ENCODE data around the gene RPRD1A. TPM values are rescaled to one million over a fixed set of nuclear protein-coding genes. Genes with fewer than 3 reads are reported as not detected.

RPRD1A gene
- polyA plus RNA-seq, 1 donor = 52.2 TPM

DNA sequence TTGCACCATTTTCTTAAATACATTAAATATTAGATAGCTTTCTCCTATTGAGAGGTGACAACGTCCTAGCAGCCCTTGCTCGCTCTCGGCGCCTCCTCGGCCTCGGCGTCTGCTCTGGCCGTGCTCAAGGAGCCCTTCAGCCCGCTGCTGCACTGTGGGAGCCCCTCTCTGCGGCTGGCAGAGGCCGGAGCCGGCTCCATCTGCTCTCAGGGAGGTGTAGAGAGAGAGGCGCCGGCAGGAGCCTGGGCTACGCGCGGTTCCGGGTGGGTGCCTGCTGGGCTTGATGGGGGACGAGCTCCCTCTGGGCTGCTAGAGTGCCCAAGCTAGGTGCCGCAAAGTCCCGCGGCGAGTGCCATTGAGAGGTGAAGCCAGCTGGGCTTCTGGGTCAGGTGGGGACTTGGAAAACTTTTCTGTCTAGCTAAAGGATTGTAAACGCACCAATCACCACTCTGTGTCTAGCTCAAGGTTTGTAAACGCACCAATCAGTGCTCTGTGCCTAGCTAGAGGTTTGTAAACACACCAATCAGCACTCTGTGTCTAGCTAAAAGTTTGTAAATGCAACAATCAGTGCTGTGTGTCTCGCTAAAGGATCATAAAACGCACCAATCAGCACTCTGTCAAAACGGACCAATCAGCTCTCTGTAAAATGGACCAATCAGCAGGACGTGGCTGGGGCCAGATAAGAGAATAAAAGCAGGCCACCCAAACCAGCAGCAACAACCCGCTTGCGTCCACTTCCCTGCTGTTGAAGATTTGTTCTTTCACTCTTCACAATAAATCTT, 3.1 kb downstream of the RPRD1A start:
- DNase-seq = no peak
- H3K4me1 ChIP-seq (ENCODE audit: control insufficient read depth, insufficient read depth, low read length) = no peaks in the 10 kb centered on the region
- no peak overlapping the region for H3K27ac ChIP-seq (ENCODE audit: low read length)
- no peak overlapping the region for H3K4me3 ChIP-seq (ENCODE audit: low read length)
- peaks cover 4% of the 10 kb centered on the region for H3K9me3 ChIP-seq (ENCODE audit: control insufficient read depth, low read depth, low read length)
- H3K27me3 ChIP-seq (ENCODE audit: control insufficient read depth, insufficient read depth, low read length) = no peaks in the 10 kb centered on the region
- peaks cover 7% of the 10 kb centered on the region for H3K36me3 ChIP-seq (ENCODE audit: control insufficient read depth, insufficient read depth, low read length)
- WGBS (ENCODE audit: insufficient coverage, low lambda C conversion rate) = 80% methylated on average over 1 of the region's 31 CpGs

DNA sequence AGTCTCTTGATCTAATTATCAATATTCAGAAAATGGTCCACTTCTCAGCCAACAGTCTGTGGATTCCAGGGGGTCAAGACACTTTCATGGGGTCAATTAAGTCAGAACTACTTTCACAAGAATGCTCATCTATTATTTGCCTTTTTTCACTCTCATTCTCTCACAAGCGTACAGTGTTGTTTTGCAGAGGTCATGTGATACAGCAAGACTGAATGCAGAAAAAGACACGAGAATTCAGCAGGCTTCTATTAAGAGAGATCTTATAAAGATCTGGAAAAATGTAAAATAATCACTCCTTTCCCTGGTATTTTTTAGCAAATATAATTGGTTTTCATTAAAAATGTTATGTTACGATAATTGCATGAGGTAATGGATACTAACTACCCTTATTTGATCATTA, 8.7 kb downstream of the RPRD1A start:
- 92% methylated on average over 2 of the region's 3 CpGs for WGBS (ENCODE audit: insufficient coverage, low lambda C conversion rate)
- Histone ChIP-seq H3K4me3 (ENCODE audit: low read length) (no peak overlapping the region), H3K27ac (ENCODE audit: low read length) (no peak overlapping the region), H3K27me3 (ENCODE audit: control insufficient read depth, insufficient read depth, low read length) (no peaks in the 10 kb centered on the region), H3K9me3 (ENCODE audit: control insufficient read depth, low read depth, low read length) (no peaks in the 10 kb centered on the region), H3K4me1 (ENCODE audit: control insufficient read depth, insufficient read depth, low read length) (no peaks in the 10 kb centered on the region), H3K36me3 (ENCODE audit: control insufficient read depth, insufficient read depth, low read length) (peaks cover 2% of the 10 kb centered on the region)
- no peak for DNase-seq

DNA sequence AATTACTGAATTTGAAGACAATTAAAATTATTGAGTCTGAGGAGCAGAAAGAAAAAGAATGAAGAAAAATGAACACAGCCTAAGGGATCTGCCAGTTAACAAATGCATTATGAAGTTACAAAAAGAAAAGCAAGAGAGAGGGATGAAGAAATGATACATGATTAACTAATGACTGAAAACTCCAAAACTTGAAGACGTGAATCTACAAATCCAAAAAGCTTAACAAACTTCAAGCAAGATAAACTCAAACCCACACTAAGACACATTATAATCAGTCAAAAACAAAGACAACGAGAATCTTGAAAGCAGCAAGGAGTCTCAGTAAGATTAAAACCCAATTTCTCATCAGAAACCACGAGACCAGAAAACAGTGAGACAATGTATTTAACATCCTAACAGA, 15.6 kb downstream of the RPRD1A start:
- peaks cover 12% of the 10 kb centered on the region for H3K9me3 ChIP-seq (ENCODE audit: control insufficient read depth, low read depth, low read length)
- no peak overlapping the region for H3K27ac ChIP-seq (ENCODE audit: low read length)
- peaks cover 2% of the 10 kb centered on the region for H3K36me3 ChIP-seq (ENCODE audit: control insufficient read depth, insufficient read depth, low read length)
- no peaks in the 10 kb centered on the region for H3K4me1 ChIP-seq (ENCODE audit: control insufficient read depth, insufficient read depth, low read length)
- no peak for DNase-seq
- no peak overlapping the region for H3K4me3 ChIP-seq (ENCODE audit: low read length)
- no peaks in the 10 kb centered on the region for H3K27me3 ChIP-seq (ENCODE audit: control insufficient read depth, insufficient read depth, low read length)
- 100% methylated on average over 1 of the region's 3 CpGs for WGBS (ENCODE audit: insufficient coverage, low lambda C conversion rate)

DNA sequence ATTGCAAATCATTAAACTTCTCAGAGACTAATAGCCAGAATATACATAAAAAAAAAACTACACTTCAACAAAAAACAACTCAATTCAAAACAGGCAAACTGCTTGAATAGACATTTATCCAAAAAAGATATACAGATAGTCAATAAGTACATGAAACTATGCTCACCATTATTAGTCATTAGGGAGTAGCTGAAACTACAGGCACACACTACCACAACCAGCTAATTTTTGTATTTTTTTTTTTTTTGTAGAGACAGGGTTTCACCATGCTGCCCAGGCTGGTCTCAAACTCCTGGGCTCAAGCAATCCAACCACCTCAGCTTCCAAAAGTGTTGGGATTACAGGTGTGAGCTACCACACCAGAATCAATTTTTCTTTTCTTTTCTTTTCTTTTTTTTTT, 16.9 kb downstream of the RPRD1A start:
- no peak for DNase-seq
- Histone ChIP-seq H3K36me3 (ENCODE audit: control insufficient read depth, insufficient read depth, low read length) (peaks cover 2% of the 10 kb centered on the region), H3K9me3 (ENCODE audit: control insufficient read depth, low read depth, low read length) (peaks cover 12% of the 10 kb centered on the region), H3K4me1 (ENCODE audit: control insufficient read depth, insufficient read depth, low read length) (no peaks in the 10 kb centered on the region), H3K27ac (ENCODE audit: low read length) (no peak overlapping the region), H3K27me3 (ENCODE audit: control insufficient read depth, insufficient read depth, low read length) (no peaks in the 10 kb centered on the region), H3K4me3 (ENCODE audit: low read length) (no peak overlapping the region)

DNA sequence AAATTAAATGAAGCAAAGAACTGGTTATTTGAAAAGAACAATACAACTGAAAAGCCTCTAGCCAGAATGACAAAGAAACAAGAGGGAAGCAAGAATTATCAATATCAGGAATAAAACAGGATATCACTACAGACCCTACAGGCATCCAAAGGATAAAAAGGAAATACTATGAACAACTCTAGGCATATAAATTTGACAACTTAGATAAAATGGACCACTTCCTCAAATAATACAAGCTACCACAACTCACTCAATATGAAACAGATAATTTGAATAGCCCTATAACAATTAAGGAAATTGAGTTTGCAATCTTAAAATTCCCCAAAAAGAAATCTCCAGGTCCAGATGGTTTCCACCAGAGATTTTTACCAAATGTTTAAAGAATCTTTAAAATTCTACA, 19.8 kb downstream of the RPRD1A start:
- Histone ChIP-seq H3K36me3 (ENCODE audit: control insufficient read depth, insufficient read depth, low read length) (no peaks in the 10 kb centered on the region), H3K27ac (ENCODE audit: low read length) (no peak overlapping the region), H3K27me3 (ENCODE audit: control insufficient read depth, insufficient read depth, low read length) (no peaks in the 10 kb centered on the region), H3K9me3 (ENCODE audit: control insufficient read depth, low read depth, low read length) (peaks cover 12% of the 10 kb centered on the region), H3K4me3 (ENCODE audit: low read length) (no peak overlapping the region), H3K4me1 (ENCODE audit: control insufficient read depth, insufficient read depth, low read length) (no peaks in the 10 kb centered on the region)
- no peak for DNase-seq

DNA sequence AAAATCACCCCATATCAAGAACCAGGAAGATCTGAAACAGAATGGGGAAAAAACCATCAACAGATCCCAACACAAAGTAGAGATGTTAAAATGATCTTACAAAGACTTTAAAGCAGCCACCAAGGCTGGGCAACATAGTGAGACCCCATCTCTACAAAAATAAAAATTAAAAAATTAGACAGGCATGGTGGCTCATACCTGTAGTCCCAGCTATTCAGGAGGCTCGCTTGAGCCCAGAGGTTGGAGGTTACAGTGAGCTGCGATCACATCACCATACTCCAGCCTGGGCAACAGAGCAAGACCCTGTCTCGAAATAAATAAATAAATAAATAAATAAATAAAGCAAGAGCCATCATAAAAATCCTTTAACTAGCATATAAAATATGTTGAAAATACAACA, 20.5 kb downstream of the RPRD1A start:
- no CpG with 5 or more reads among the region's 3 CpGs for WGBS (ENCODE audit: insufficient coverage, low lambda C conversion rate)
- Histone ChIP-seq H3K4me3 (ENCODE audit: low read length) (no peak overlapping the region), H3K9me3 (ENCODE audit: control insufficient read depth, low read depth, low read length) (peaks cover 8% of the 10 kb centered on the region)

DNA sequence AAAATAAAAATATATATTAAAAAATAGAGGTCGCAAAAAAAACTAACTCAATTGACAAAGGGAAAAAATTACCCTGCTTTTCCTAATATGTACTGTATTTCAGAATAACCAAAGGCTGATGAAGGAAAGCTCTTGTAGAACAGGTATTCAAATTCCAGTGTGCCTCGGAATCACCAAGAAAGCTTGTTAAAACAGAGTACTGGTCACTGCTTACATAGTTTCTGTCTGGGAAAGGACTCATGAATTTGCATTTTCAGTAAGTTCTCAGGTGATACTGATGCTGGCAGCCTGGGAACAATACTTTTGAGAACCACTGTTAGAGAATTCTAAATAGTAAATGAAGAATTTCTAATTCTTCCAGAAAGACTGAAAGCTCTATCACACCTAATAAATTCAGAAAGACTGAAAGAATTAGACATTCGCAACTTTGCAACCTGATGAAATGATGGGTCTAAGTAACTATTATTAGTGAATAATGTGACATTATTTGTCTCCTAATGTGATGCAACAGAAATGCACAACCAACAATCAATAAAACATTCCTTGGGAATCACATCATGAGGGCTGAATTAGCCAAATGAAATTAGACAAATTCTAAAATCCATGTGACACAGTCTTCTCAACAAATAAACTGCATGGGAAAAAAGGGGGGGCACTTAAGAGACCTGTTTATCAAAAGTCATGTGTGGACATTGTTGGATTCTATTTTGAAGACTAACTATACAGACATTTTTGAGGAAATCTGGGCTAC, 21.9 kb downstream of the RPRD1A start:
- DNase-seq = no peak
- Histone ChIP-seq H3K4me1 (ENCODE audit: control insufficient read depth, insufficient read depth, low read length) (no peaks in the 10 kb centered on the region), H3K9me3 (ENCODE audit: control insufficient read depth, low read depth, low read length) (peaks cover 3% of the 10 kb centered on the region), H3K27me3 (ENCODE audit: control insufficient read depth, insufficient read depth, low read length) (no peaks in the 10 kb centered on the region), H3K27ac (ENCODE audit: low read length) (no peak overlapping the region), H3K4me3 (ENCODE audit: low read length) (no peak overlapping the region), H3K36me3 (ENCODE audit: control insufficient read depth, insufficient read depth, low read length) (no peaks in the 10 kb centered on the region)
- WGBS (ENCODE audit: insufficient coverage, low lambda C conversion rate) = 100% methylated on average over 1 of the region's 3 CpGs

More for the DNA sequence above, 20.5 kb downstream of the RPRD1A start:
- Histone ChIP-seq H3K27me3 (ENCODE audit: control insufficient read depth, insufficient read depth, low read length) (no peaks in the 10 kb centered on the region), H3K36me3 (ENCODE audit: control insufficient read depth, insufficient read depth, low read length) (no peaks in the 10 kb centered on the region), H3K4me1 (ENCODE audit: control insufficient read depth, insufficient read depth, low read length) (no peaks in the 10 kb centered on the region), H3K27ac (ENCODE audit: low read length) (no peak overlapping the region)
- no peak for DNase-seq

DNA sequence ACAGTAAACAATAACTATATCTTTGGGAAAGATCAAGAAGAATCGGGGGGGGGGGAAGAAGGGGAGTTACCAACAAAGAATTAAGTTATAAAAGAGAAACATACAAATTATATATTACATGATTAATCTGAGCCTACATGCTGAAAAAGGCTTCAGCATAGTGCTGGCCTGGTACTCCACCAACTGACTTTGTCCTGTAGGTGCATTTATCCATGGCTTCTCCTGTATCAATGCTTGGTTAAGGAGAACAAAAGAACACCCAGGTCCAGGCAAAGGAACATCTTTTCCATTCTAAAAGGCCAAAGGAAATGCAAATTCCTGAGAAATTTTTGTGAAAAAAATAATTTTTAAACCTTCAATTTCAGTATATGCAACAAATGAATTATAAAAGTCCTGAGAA, 24.2 kb downstream of the RPRD1A start:
- 100% methylated on average over 1 of the region's 1 CpG for WGBS (ENCODE audit: insufficient coverage, low lambda C conversion rate)
- no peak for DNase-seq
- no peak overlapping the region for H3K4me3 ChIP-seq (ENCODE audit: low read length)
- H3K27ac ChIP-seq (ENCODE audit: low read length) = no peak overlapping the region
- no peaks in the 10 kb centered on the region for H3K4me1 ChIP-seq (ENCODE audit: control insufficient read depth, insufficient read depth, low read length)
- peaks cover 3% of the 10 kb centered on the region for H3K36me3 ChIP-seq (ENCODE audit: control insufficient read depth, insufficient read depth, low read length)
- no peaks in the 10 kb centered on the region for H3K27me3 ChIP-seq (ENCODE audit: control insufficient read depth, insufficient read depth, low read length)
- H3K9me3 ChIP-seq (ENCODE audit: control insufficient read depth, low read depth, low read length) = peaks cover 11% of the 10 kb centered on the region

DNA sequence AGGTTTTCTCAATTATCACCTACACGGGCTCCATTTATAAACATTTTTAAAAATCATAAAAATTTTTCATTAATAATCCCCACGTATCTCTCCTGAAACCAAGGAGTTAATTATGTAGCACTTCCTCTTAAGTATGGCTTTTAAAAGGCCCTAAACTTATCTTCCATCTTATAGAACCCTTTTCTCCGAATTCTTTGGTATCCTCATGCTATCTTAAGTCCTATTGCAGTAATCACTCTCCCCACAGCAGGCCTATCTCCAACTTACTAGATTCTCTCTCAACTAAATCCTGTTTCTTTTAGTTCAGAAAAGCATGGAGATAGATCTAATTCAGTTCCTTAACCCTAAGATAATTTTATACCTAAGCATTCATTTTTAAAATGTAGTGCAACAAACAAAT, 26.2 kb downstream of the RPRD1A start:
- no peak overlapping the region for H3K4me3 ChIP-seq (ENCODE audit: low read length)
- H3K9me3 ChIP-seq (ENCODE audit: control insufficient read depth, low read depth, low read length) = peaks cover 12% of the 10 kb centered on the region
- 94% methylated on average over 3 of the region's 3 CpGs for WGBS (ENCODE audit: insufficient coverage, low lambda C conversion rate)
- H3K27me3 ChIP-seq (ENCODE audit: control insufficient read depth, insufficient read depth, low read length) = no peaks in the 10 kb centered on the region
- H3K36me3 ChIP-seq (ENCODE audit: control insufficient read depth, insufficient read depth, low read length) = peaks cover 4% of the 10 kb centered on the region
- no peak overlapping the region for H3K27ac ChIP-seq (ENCODE audit: low read length)
- no peak for DNase-seq
- H3K4me1 ChIP-seq (ENCODE audit: control insufficient read depth, insufficient read depth, low read length) = no peaks in the 10 kb centered on the region

DNA sequence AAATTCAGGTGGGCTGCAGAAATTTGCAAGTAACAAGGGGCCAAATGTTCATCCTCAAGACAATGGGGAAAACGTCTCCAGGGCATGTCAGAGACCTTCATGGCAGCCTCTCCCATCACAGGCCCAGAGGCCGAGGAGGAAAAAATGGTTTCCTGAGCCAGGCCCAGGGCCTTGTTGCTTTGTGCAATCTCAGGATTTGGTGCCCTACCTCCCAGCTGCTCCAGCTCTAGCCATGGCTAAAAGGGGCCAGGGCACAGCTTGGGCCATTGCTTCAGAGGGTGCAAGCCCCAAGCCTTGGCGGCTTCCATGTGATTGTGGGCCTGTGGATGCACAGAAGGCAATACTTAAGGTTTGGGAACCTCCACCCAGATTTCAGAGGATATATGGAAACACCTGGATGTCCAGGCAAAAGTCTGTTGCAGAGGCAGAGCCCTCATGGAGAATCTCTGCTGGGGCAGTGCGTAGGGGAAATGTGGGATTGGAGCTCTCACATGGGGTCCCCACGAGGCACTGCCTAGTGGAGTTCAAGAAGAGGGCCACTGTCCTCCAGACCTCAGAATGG, 29.2 kb downstream of the RPRD1A start:
- Histone ChIP-seq H3K27ac (ENCODE audit: low read length) (no peak overlapping the region), H3K4me1 (ENCODE audit: control insufficient read depth, insufficient read depth, low read length) (no peaks in the 10 kb centered on the region), H3K4me3 (ENCODE audit: low read length) (no peak overlapping the region), H3K27me3 (ENCODE audit: control insufficient read depth, insufficient read depth, low read length) (no peaks in the 10 kb centered on the region), H3K9me3 (ENCODE audit: control insufficient read depth, low read depth, low read length) (peaks cover 12% of the 10 kb centered on the region), H3K36me3 (ENCODE audit: control insufficient read depth, insufficient read depth, low read length) (peaks cover 4% of the 10 kb centered on the region)
- DNase-seq = no peak
- WGBS (ENCODE audit: insufficient coverage, low lambda C conversion rate) = no CpG with 5 or more reads among the region's 5 CpGs

All from large intestine (tissue), 3 donors.